HCEC 1CT (cell line): ENCODE measurements around the gene MEGF9.
A peak's percentile ranks its signal among the peaks of the same experiment; 100 is the strongest.
"Not testable (repeated sequence)": the region's sequence is repeated elsewhere in the genome, so short reads cannot be mapped to it uniquely, and the experiment has no call there.

Experiments
- DNase-seq: peaks from one replicate; pipeline ENCODE4 v3.0.0-alpha.2; 2017

Gene MEGF9

GRCh38 chr9:120714088-120714845 lies at the start of gene MEGF9:
TSS of gene MEGF9 (minus strand) at chr9:120714470. CDS start at chr9:120714358, 112 bp downstream.
- DNase-seq: peak; percentile 99

- no peak for DNase-seq
Measured at GRCh38 chr9:120761006-120761405, 46.7 kb upstream of the MEGF9 start.

- DNase-seq: no peak
Measured at GRCh38 chr9:120759755-120760400, 45.6 kb upstream of the MEGF9 start.

DNA sequence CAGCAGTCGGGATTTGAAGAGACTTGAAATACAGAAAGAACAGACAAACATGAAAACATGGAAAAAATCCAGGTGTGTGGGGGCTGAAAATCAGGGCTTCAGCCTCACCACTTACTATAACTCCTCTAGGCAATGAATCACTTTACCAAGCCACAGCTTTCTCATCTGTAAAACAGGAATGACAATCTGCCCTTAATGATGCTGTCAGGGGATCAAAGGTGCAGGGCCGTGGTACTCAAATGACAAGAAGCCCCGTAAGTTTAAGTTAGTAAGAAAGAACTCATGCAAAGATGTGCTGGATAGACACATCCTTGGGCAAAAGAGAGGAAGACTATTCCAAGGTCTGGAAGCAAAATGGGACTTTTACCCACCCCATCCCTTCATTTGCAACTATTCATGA lies 44.3 kb upstream of the MEGF9 start:
- DNase-seq: no peak

- no peak for DNase-seq
Measured at GRCh38 chr9:120757026-120757913, 43.0 kb upstream of the MEGF9 start.

DNA sequence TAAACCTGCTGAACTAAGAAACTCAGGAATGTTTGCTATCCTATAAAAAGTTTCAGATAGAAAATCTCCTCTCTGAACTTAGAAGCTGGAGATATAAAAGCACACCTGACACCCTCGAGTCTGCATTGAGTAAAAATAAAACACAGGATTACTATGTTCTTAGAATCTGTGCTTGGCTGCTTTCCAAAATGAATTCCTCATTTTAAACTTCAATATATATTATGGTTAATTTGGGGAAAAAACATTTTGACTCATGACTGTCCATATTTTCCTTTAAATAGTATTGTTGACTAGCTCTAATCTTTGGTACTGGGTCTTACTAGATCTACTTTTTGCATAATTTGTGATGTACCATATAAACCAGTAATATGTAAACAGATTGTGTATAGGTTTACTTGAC lies 42.3 kb upstream of the MEGF9 start:
- DNase-seq: no peak

GRCh38 chr9:120755810-120756434 lies 41.7 kb upstream of the MEGF9 start:
- DNase-seq: peak; percentile 30

DNA sequence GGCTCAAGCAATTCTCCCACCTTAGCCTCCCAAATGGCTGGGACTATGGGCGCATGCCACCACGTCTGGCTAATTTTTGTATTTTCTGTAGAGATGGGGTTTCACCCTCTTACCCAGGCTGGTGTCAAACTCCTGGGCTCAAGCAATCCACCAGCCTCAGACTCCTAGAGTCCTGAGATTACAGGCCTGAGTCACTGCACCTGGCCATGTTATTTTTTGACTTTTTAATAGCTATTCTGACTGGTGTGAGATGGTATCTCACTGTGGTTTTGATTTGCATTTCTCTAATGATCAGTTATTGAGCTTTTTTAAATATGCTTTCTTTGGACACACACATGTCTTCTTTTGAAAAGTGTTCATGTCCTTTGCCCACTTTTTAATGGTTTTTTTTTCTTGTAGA lies 40.8 kb upstream of the MEGF9 start:
- DNase-seq: no peak

- DNase-seq: no peak
Measured at GRCh38 chr9:120750421-120750820, 36.2 kb upstream of the MEGF9 start.

GRCh38 chr9:120746366-120746765 lies 32.1 kb upstream of the MEGF9 start:
- DNase-seq: not testable (repeated sequence)

DNA sequence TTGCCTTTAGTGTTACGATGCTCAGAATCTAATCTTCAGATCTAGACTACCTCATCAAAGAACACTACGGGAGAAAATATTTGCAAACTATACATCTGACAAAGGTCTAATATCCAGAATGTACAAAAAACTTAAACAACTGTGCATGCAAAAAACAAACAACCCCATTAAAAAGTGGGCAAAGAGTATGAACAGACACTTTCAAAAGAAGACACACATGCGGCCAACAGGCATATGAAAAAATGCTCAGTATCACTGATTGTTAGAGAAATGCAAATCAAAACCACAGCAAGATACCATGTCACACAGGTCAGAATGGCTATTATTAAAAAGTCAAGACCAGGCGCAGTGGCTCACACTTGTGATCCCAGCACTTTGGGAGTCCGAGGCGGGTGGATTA lies 31.0 kb upstream of the MEGF9 start:
- DNase-seq: no peak

DNA sequence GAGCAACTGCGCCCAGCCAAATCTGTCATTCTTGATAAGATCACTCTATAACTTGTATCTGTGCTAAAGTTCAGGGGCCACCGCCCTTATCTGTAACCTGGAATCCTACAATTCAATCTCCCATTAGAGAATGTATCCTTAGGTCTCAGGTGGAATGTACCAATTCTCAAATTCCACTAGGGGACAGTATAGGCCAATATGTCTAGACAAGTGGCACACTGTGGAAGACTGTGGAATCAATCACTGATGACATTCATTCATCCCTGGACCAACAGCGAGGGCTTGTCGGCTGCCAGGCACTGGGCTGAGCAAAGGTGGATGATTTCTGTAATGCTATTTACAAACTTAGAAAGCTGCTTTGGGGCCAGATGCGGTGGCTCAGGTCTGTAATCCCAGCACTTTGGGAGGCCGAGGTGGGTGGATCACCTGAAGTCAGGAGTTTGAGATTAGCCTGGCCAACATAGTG lies 28.7 kb upstream of the MEGF9 start:
- peak; percentile 47 for DNase-seq

DNA sequence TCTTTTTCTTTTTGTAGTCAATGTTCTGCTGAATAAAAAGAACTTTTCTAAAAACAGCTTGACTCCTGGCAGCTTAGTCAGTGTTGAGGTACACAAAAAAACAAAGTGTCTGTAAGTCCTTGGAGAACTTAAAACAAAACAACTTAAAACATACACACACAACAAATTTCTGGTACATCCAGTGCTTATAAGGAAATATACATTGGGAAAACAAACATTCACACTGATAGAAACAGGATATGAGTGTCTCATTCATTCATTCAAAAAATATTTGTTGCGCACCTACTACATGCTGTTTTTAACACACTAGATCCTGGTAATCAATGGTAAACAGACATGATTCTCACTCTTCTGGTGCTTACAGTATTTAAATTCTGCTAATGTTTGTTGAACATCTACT lies 27.4 kb upstream of the MEGF9 start:
- peak; percentile 58 for DNase-seq

DNA sequence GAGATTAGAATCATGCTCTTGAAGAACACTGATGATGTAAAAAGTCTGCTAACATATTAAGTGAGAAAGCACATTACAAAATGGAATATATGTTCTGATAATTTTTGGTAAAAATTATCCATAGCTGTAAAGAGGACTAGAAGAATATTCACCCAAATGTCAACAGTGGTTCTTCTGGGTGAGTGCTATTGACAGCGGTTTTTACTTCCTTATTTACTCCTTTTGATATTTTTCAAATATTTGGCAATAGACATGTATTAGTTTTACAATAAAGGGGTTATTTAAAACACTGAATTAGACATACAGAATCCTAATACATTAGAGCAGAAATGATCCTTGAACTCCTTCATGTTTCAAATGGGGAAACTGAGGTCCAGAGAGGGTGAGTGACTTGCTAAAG lies 26.9 kb upstream of the MEGF9 start:
- no peak for DNase-seq

- peak; percentile 32 for DNase-seq
Measured at GRCh38 chr9:120740132-120740531, 25.9 kb upstream of the MEGF9 start.

DNA sequence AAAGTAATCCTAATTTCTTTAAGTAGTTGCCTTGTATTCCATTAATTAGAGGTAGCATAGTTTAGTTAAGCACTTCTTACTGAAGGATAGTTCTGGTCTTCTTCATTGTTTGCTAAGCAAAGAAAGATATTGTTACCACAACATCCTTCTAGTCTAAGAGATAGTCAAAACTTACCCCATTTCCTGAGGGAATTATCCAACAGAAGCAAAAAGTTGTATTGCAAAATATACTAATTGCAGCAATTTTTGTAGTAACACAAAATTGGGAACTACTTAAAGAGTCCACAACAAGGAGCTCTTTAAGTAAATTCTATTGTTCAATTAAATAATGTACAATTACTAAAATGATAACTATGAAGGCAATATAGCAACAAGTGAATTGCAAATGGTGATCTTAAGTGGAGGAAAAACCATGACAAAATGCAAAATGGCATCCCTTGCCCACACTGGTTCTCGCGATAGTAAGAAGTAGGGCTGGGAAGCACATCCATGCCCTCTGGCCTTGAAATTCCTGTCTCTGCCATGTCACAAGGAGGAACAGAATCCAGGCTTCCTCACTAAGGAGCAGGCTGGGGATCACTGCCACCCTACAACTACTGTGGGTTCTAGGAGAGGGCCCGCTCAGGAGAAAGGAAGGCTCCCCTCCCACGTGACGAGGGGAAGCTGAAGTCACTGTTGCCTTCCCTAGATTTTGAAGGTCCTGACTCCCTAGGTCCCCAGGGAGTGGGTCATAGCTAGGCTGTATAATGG lies 23.3 kb upstream of the MEGF9 start:
- no peak for DNase-seq

- no peak for DNase-seq
Measured at GRCh38 chr9:120736881-120737280, 22.6 kb upstream of the MEGF9 start.

- peak; percentile 66 for DNase-seq
Measured at GRCh38 chr9:120735415-120736126, 21.3 kb upstream of the MEGF9 start.

DNA sequence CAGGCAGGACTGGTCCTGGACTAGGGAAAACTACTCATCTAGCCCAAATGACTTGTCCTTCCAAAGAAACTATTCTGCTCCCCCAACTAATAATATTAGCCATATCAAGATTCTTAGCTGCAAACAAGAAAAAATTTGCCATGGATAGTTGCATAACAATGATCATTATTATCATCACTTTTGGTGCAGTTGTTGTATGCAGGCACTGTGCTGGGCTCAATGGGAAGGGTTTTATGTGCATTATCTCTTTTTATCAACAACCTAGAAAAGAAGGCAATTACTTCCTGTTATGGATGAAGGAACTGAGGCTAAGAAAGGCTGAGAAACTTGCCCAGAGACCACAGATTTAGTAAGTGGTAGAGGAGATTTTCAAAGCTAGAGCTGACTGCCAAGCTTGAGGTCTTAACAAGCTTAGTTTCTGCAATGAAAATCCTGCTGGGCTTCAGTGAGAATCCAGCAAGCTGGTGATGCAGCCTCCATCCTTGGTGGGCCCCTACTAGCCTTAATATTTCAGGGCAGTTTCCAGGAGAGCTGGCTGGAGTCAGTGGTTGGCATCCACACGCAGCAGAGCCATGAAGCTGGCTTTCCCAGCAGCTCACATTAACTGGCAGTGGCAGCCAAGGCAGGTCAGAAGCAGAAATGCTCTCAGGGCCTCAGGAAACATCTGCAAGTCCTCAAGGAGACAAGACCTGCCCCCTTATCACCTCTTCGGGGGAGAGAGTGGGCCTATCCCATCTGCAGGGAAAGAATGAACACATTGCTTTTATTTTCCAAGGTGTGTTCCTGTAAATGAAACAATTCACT lies 20.5 kb upstream of the MEGF9 start:
- no peak for DNase-seq

DNA sequence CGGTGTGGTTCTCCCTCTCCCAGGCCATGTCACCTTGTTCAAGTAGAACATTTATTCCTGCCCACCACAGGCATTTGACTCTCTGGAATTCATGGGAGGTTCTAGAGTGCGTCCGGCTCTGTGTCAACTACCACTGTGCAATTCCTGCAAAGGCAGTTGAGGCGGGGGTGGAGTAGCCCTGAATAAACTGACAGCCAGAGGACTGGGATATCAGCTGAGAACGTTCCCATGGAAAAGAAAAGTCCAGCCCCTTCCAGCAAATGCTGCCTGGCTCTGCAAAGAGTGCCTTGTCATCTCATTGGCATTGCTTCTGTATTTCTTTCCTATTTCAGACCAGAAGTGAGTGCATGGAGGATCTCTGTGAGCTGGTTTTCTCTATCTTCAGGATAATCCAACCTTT lies 18.9 kb upstream of the MEGF9 start:
- no peak for DNase-seq
